Stimulated activated naive CD8-positive, alpha-beta T cell treated with anti-CD3 and anti-CD28 coated beads, Interleukin-15, Interleukin-2, amounts not matched to agents 100 ng/mL and 50 ng/mL, for 24 hours (primary cell): ENCODE results near the gene HES1.
"Not testable (repeated sequence)": the region's sequence is repeated elsewhere in the genome, so short reads cannot be mapped to it uniquely, and the experiment has no call there.

Experiments
- H3K27ac Mint-ChIP-seq: one replicate; pipeline ENCODE4 v1.8.0; 2021; ENCODE audit warnings: mild to moderate bottlenecking, mixed read lengths
- H3K27me3 Mint-ChIP-seq: one replicate; pipeline ENCODE4 v1.8.0; 2021; ENCODE audit warnings: mixed read lengths
- H3K36me3 Mint-ChIP-seq: one replicate; pipeline ENCODE4 v1.8.0; 2021; ENCODE audit warnings: low read depth, mixed read lengths
- H3K4me1 Mint-ChIP-seq: one replicate; pipeline ENCODE4 v1.8.0; 2021; ENCODE audit warnings: low read depth, mixed read lengths
- H3K4me3 Mint-ChIP-seq: one replicate; pipeline ENCODE4 v1.8.0; 2021; ENCODE audit warnings: mild to moderate bottlenecking, mixed read lengths
- H3K9me3 Mint-ChIP-seq: one replicate; pipeline ENCODE4 v1.8.0; 2021; ENCODE audit warnings: mixed read lengths

Gene HES1

DNA sequence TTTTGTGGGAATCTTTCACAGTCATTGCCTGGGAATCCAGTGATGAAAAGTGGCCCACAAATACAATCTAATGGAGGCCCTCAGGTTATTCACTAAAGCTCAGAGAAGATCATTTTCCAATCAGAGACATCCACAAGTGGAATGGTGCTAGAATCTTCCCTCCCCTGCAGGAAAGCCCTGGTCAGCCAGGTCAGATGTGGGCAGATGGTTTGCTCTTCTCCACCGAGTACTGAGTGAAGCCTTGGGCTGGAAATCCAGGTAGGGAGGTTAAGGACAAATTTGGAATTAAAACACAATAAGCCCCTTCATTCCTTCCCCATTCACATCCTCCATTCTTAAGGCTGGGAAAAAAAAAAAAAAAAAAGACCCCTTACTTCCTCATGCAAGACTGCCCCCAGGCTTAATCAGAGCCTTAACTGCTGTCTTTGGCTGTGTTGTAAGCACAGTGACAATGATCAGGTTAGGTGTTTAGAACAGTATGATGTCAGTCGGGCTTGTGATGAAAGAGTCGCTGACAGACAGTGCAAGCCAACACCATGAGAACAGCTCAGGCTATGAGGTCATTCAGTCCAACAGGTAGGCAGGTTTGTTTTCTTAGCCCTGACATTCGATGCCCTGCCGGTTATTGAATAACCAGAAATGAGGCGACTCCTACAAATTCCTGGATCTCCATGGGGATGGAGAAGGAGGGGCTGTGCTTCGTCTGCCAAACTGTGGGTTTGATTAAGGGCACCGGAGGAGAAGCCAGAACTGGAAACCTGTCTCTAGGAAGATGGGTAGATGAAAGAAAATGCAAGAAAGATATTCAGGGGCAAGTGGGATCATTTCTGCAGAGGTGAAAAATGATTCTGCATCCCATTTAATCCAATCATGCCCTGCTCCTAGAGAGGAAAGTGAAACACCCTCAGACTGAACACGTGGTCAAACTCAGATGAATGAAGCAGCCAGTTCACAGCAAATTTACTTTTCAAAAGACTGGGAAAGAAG lies 23.5 kb upstream of the HES1 start:
- Mint-ChIP-seq H3K4me3 (no peak overlapping the region), H3K27me3 (peaks cover 28% of the 10 kb centered on the region), H3K9me3 (no peaks in the 10 kb centered on the region), H3K4me1 (peaks cover 15% of the 10 kb centered on the region), H3K27ac (no peak overlapping the region), H3K36me3 (no peaks in the 10 kb centered on the region)

DNA sequence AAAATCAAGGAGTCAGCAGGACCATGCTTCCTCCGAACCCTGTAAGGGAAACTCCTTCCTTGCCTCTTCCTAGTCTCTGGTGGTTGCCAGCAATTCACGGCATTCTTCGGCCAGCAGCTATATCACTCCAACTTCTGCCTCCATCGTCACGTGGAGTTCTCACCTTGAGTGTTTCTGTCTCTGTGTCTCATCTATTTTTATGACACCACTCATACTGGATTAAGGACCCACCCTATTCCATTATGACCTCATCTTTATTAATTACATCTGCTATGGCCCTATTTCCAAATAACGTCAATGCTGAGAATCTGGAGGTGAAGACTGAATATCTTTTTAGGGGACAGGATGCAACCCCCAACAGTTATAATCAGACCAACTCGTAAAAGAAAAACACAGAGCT lies 21.8 kb upstream of the HES1 start:
- Mint-ChIP-seq H3K4me3 (no peak overlapping the region), H3K27ac (no peak overlapping the region), H3K4me1 (peaks cover 6% of the 10 kb centered on the region), H3K27me3 (peaks cover 28% of the 10 kb centered on the region), H3K9me3 (no peaks in the 10 kb centered on the region), H3K36me3 (no peaks in the 10 kb centered on the region)

DNA sequence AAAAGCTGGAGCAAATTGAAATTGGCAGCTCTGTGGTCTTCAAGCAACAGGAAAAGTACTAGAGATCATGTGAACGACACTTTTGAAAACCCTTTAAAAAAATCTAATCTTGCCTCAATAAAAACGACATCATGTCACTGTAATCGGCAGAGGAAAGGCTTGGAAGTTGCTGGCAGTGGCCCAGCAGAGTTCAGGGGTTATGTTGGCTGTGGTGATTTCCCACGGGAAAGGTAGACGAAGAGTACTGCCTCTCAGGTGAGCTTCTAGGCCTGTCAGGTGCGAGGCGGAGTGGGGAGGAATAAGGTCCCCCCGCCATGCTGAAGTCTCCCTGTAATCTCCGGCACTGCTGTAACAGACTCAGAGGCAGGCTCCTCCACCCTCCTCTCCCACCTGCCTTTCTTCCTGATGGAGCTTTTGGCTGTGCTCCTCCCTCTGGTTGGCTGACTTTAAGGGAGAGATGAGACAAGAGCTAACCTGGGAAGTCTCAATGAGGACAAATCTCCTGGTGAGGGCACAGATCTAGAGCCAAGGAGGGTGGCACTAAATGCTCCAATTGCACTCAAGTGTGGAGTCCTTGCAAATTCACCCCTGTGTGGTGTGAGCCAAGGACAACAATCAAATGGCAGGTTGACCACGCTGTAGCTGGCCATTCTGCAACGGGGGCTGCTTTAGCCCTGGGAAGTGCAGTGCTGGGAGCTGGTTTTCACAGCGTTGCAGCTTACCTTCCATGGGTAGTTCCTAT lies 18.7 kb upstream of the HES1 start:
- Mint-ChIP-seq H3K9me3 (no peaks in the 10 kb centered on the region), H3K27me3 (peaks cover 40% of the 10 kb centered on the region), H3K4me1 (peaks cover 7% of the 10 kb centered on the region), H3K4me3 (no peak overlapping the region), H3K36me3 (no peaks in the 10 kb centered on the region), H3K27ac (no peak overlapping the region)

DNA sequence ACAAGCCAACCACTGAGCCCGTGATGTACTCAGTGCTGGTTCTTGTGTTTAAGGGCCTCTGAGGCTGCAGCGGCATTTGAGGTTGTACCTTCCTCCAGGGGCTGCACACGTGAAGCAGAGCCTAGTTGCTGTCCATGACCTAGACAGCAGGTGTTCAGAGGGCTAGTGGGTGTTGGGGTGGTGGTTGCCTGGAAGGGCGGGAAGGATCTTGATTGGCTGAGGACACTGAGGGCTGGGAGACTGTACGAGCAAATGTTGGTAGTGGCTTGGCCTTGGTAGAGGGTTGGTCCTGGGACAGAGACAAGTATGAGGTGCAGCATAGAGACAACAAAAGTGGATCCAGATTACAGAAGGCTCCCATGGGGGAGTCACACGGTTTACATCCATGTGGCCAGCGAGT lies 17.0 kb upstream of the HES1 start:
- H3K36me3 Mint-ChIP-seq = no peaks in the 10 kb centered on the region
- peaks cover 7% of the 10 kb centered on the region for H3K4me1 Mint-ChIP-seq
- H3K9me3 Mint-ChIP-seq = no peaks in the 10 kb centered on the region
- H3K27me3 Mint-ChIP-seq = peaks cover 44% of the 10 kb centered on the region
- H3K27ac Mint-ChIP-seq = no peak overlapping the region
- H3K4me3 Mint-ChIP-seq = no peak overlapping the region

DNA sequence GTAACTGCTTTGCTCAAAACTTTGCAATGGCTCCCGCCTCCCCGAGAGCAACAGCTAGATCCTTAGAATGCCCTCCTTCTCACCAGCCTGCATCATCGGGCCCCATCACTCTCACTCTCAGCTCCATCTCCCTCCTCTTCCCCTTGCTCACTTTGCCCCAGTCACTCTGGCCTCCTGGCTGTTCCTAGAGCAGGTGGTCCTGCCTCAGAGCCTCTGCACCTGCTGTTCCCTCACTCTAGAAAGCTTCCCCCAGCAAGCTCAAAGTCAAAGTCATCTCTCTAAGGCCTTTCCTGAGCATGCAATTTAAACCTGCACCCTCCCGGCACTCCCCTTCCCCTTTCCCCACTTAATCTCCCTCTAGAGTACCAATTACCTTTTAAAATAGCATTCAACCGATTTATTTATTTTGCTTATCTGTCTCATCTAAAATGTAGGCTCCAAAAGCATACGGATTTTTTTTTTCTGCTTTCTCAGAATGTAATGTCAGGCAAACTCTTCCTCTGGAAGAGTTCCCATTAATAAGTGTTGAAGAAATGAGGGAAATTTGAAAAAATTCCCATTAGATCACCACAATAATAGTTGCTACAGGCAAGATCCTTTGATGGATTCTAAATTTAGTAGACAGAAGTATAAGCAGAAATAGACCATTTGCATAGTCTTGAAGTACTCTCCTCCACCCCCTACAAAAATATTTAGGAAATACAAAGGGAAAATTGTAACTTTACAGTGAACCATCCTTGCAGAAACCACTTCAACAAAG lies 15.9 kb upstream of the HES1 start:
- Mint-ChIP-seq H3K9me3 (no peaks in the 10 kb centered on the region), H3K4me1 (peaks cover 7% of the 10 kb centered on the region), H3K27me3 (peaks cover 39% of the 10 kb centered on the region), H3K4me3 (no peak overlapping the region), H3K27ac (no peak overlapping the region), H3K36me3 (no peaks in the 10 kb centered on the region)

DNA sequence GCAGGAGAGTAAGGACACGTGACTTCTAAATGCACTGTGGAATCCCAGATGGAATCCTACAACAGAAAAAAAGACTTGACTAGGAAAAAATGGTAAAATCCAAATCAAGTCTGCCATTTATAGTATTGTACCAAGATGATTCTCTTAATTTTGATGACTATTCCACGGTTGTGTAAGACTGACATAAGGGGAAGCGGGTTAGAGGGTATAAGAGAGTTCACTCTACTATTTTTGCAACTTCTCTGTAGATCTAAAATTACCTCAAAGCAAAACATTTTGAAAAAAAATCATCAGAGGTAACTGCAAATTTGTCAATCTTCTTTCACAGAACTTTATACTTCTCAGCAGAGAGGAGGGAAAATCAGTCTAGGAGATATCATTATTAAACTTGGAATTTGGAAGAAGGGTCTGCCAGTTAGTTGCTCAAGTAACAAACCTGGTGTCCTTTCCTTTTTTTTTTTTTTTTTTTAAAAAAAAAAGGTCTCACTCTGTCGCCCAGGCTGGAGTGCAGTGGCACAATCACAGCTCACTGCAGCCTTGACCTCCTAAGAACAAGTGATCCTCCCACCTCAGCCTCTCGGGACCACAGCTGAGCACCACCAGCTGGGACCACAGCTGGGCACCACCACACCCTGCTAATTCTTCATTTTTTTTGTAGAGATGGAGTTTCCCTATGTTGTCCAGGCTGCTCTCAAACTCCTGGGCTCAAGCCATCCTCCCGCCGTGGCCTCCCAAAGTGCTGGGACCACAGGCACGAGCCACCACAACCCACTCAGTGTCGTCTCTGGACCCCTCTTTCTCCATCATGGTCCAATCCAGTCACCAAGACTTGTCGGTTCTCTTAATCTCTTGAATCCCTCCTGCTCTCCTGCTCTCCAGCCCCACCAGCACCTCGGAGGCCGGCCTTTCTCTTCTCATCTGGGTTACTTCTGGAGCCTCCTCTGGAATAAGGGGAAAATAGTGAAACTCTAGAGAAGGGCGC lies 14.9 kb upstream of the HES1 start:
- Mint-ChIP-seq H3K27me3 (peaks cover 39% of the 10 kb centered on the region), H3K4me1 (peaks cover 7% of the 10 kb centered on the region), H3K27ac (no peak overlapping the region), H3K4me3 (no peak overlapping the region), H3K9me3 (no peaks in the 10 kb centered on the region), H3K36me3 (no peaks in the 10 kb centered on the region)

DNA sequence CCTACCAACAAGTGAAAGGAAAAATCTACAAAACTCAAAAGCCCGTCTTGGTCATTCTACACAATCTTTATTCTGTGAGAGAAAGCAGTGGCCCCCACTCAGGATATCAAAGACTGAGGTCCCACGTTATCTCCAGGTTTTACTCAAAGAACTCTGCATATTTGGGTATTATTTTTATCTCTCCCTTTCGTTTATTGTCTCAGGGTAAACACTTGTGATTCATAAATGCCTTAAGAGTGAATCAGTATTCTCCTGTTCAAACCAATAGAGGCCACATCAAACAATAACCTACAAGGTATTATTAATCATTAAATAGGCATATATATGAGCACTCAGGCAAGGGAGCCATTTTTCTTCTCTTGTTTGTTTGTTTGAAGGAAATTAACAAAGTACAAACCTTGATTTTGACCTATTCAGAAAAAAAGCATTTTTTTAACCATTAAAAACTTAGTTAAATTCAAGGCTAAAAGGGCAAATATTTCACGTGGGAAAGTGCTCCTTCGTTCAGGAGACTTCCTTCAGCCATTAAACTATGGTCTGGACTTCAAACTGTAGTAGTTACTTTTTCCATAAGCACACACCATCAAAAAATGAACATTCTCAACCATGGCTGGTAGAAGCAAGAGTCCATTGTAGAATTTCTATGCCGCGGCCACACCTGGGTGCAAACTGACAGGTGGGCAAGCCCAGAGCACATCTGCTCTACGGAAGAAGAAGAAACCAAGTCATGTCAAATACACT lies 13.9 kb upstream of the HES1 start:
- Mint-ChIP-seq H3K27ac (no peak overlapping the region), H3K27me3 (peaks cover 41% of the 10 kb centered on the region), H3K9me3 (no peaks in the 10 kb centered on the region), H3K4me3 (no peak overlapping the region), H3K36me3 (no peaks in the 10 kb centered on the region), H3K4me1 (peaks cover 7% of the 10 kb centered on the region)

DNA sequence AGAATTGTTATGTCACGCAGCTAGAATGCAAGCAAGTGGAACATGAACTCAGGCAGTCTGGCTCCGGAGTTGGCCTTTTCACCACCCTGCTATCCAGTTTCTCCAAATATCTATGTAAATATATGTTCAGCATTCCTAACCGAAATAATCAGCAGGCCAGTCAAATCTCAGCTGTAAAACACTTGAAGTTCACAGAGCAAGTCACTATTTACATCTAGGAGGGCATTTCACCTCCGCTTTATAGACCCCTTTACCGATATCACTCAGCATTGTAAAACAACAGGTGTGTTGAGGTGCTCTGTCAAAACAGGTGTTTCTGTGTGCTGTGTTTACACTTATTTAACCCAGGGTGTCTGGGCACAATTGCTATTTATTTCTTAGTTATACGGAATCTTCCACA lies 12.2 kb upstream of the HES1 start:
- Mint-ChIP-seq H3K36me3 (no peaks in the 10 kb centered on the region), H3K4me3 (no peak overlapping the region), H3K27me3 (peaks cover 45% of the 10 kb centered on the region), H3K4me1 (peaks cover 7% of the 10 kb centered on the region), H3K27ac (no peak overlapping the region), H3K9me3 (no peaks in the 10 kb centered on the region)

DNA sequence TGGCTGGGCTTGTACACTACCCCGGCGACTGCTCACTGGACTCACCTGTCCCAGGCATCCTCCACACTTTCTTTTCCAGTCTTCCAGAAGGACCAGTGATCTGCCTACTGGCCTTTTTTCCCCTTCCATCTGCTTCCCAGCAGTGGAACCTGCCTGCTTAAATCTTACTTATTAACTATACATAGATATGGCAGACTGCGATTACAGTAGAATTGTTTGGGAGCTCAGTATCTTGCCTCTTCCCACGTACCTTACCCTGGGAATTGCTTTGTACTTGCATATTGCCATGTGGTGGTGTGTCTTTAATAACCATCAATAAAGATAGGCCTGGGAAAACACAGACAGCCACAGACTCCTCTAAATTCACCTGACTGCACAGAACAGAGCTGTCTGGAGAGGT lies 11.8 kb upstream of the HES1 start:
- Mint-ChIP-seq H3K36me3 (no peaks in the 10 kb centered on the region), H3K27ac (no peak overlapping the region), H3K4me1 (peaks cover 7% of the 10 kb centered on the region), H3K9me3 (no peaks in the 10 kb centered on the region), H3K4me3 (no peak overlapping the region), H3K27me3 (peaks cover 41% of the 10 kb centered on the region)

DNA sequence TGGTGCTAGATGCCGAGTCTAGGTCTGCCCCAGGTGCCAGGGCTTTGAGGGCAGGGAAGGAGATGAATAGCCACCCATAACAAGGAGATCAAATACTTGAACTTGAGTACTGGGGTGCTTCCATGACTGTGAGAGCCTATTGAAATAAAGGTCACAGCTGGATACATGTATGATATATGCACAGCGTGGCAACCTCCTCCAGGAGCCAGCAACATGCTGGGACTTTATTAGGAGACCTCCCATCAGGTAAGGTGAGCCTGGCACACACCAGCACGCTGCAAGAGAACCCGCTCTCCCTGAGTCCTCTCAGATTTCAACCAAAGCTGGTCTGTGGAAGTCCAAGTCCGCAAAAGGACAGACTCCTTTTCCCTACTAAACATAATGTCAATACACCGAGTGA lies 10.5 kb upstream of the HES1 start:
- no peak overlapping the region for H3K27ac Mint-ChIP-seq
- no peaks in the 10 kb centered on the region for H3K9me3 Mint-ChIP-seq
- no peaks in the 10 kb centered on the region for H3K36me3 Mint-ChIP-seq
- no peak overlapping the region for H3K4me3 Mint-ChIP-seq
- peaks cover 5% of the 10 kb centered on the region for H3K4me1 Mint-ChIP-seq
- H3K27me3 Mint-ChIP-seq = peaks cover 39% of the 10 kb centered on the region

DNA sequence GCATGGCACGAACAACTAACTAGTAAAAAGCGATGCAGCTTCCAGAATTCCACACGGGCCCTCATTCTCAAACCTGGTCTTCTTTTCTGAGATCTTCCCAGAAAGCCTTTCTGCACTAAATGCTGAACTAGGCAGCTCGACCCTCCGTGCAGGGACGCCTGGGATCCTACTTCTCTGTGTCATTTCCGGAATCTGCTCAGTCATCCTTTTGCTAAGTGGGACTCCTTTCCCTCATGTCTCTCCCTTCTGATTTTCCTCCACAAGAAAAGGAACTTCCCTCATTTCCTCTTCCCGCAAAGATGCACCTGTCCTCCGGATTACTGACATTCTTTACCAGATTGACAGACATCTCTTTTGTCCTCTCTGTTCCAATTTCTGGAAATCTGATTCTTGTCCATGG lies 9.2 kb upstream of the HES1 start:
- Mint-ChIP-seq H3K4me3 (no peak overlapping the region), H3K27ac (no peak overlapping the region), H3K27me3 (peaks cover 41% of the 10 kb centered on the region)

DNA sequence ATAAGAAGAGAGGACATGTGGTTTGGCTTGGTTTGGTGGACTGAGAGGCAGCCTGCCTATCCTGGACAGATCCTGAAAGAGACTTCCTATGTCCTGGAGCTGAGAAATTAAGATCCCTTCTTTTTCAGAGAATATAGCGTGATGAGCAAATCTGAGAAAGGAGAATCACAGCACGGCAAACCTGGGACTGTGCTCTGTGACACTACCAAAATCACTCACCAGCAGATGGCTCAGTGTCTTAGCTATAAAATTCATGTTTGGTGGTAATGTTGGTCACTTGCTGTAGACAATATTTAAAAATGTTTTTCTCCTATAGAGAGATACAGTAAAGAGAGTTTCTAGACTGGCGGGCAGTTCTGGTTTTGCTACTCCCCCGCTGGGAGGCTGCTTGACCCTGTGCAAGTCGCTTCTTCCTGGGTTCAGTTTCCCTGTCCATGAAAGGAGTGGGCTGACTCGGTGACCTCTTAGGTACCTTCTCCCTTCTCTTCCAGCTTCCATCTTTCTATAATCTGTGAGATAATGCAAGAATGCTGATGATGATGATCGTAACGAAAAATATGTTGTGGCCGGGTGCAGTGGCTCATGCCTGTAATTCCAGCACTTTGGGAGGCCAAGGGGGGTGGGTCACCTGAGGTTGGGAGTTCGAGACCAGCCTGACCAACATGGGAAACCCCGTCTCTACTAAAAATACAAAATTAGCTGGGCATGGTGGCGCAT lies 7.6 kb upstream of the HES1 start:
- H3K27me3 Mint-ChIP-seq = peaks cover 51% of the 10 kb centered on the region
- no peak overlapping the region for H3K27ac Mint-ChIP-seq
- H3K36me3 Mint-ChIP-seq = no peaks in the 10 kb centered on the region
- no peak overlapping the region for H3K4me3 Mint-ChIP-seq
- H3K4me1 Mint-ChIP-seq = peaks cover 26% of the 10 kb centered on the region
- no peaks in the 10 kb centered on the region for H3K9me3 Mint-ChIP-seq

More for the DNA sequence above, 9.2 kb upstream of the HES1 start:
- Mint-ChIP-seq H3K36me3 (no peaks in the 10 kb centered on the region), H3K4me1 (peaks cover 10% of the 10 kb centered on the region), H3K9me3 (no peaks in the 10 kb centered on the region)

DNA sequence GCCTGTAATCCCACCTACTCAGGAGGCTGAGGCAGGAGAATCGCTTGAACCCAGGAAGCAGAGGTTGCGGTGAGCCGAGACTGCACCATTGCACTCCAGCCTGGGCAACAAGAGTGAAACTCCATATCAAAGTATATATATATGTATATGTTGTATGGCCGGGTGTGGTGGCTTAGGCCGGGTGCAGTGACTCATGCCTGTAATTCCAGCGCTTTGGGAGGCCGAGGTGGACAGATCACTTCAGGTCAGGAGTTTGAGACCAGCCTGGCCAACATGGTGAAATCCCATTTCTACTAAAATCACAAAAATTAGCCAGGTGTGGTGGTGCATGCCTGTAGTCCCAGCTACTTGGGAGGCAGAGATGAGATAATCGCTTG lies 7.0 kb upstream of the HES1 start:
- H3K36me3 Mint-ChIP-seq, H3K4me3 Mint-ChIP-seq, H3K9me3 Mint-ChIP-seq, H3K27ac Mint-ChIP-seq: not testable (repeated sequence)
- peaks cover 31% of the 10 kb centered on the region for H3K4me1 Mint-ChIP-seq
- peaks cover 56% of the 10 kb centered on the region for H3K27me3 Mint-ChIP-seq
